HL-60 (cell line): ENCODE results near the gene IRAK1BP1.

Experiments
- GABPA ChIP-seq: IDR thresholded peaks from 2 replicates; pipeline ENCODE4 v1.6.1; 2012; ENCODE audit warnings: low read depth
- TF ChIP-seq, protein P1 (sequence below): IDR thresholded peaks from one replicate; pipeline ENCODE4 v1.5.1; 2011; ENCODE audit warnings: low read length, control low read depth, inconsistent platforms; ENCODE audit not compliant: insufficient read depth
- TF ChIP-seq, protein P2 (sequence below): IDR thresholded peaks from 2 replicates; pipeline ENCODE4 v1.6.1; 2012; ENCODE audit warnings: low read depth; ENCODE audit not compliant: insufficient replicate concordance

DNA sequence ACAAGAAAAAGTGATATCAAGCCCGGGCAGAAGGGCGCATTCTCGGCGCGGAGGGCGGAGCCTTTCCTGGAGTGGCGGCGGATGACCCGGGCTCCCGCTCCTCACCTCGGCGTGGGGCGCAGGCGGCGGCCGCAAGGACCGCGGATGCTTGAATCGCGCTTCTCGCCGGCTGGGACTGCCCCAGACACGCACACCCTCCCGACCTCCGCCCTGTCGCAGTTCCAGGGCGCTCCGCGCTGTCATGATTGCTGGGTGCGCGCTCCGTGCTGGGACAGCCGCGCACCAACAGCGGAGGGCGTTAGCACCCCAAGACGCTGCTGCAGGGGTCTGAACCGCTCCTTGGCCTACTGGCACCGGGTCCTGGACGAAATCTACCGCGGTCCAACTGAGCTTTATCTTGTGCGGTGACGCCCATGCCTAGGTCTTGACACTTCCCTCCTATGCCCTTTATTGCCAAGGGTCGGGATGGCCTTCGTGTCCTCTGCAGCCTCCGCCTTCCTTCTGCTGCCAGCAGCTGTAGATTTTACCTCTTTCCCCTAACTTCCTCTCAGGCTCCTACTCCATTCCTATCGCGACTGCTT lies 43.3 kb downstream of the IRAK1BP1 start:
- TF ChIP-seq, protein P1, sequence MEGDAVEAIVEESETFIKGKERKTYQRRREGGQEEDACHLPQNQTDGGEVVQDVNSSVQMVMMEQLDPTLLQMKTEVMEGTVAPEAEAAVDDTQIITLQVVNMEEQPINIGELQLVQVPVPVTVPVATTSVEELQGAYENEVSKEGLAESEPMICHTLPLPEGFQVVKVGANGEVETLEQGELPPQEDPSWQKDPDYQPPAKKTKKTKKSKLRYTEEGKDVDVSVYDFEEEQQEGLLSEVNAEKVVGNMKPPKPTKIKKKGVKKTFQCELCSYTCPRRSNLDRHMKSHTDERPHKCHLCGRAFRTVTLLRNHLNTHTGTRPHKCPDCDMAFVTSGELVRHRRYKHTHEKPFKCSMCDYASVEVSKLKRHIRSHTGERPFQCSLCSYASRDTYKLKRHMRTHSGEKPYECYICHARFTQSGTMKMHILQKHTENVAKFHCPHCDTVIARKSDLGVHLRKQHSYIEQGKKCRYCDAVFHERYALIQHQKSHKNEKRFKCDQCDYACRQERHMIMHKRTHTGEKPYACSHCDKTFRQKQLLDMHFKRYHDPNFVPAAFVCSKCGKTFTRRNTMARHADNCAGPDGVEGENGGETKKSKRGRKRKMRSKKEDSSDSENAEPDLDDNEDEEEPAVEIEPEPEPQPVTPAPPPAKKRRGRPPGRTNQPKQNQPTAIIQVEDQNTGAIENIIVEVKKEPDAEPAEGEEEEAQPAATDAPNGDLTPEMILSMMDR: no peak
- no peak for TF ChIP-seq GABPA
- TF ChIP-seq, protein P2, sequence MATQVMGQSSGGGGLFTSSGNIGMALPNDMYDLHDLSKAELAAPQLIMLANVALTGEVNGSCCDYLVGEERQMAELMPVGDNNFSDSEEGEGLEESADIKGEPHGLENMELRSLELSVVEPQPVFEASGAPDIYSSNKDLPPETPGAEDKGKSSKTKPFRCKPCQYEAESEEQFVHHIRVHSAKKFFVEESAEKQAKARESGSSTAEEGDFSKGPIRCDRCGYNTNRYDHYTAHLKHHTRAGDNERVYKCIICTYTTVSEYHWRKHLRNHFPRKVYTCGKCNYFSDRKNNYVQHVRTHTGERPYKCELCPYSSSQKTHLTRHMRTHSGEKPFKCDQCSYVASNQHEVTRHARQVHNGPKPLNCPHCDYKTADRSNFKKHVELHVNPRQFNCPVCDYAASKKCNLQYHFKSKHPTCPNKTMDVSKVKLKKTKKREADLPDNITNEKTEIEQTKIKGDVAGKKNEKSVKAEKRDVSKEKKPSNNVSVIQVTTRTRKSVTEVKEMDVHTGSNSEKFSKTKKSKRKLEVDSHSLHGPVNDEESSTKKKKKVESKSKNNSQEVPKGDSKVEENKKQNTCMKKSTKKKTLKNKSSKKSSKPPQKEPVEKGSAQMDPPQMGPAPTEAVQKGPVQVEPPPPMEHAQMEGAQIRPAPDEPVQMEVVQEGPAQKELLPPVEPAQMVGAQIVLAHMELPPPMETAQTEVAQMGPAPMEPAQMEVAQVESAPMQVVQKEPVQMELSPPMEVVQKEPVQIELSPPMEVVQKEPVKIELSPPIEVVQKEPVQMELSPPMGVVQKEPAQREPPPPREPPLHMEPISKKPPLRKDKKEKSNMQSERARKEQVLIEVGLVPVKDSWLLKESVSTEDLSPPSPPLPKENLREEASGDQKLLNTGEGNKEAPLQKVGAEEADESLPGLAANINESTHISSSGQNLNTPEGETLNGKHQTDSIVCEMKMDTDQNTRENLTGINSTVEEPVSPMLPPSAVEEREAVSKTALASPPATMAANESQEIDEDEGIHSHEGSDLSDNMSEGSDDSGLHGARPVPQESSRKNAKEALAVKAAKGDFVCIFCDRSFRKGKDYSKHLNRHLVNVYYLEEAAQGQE: no peak
